Thyroid gland (tissue), 4 donors: ENCODE measurements around the gene CHML. TPM values are rescaled to one million over a fixed set of nuclear protein-coding genes. Genes with fewer than 3 reads are reported as not detected.

Experiments used
- DNase-seq, 2 donors: peaks; one replicate each; pipeline ENCODE4 v3.0.0-alpha.2; 2019
- H3K27ac ChIP-seq, 3 donors: fragments of 200-600 bp; sonication (generic); 1 replicate in 2 of 3; 2 replicates in 1 of 3; pipeline ENCODE4 v1.5.1; 2016 to 2019; ENCODE audit warnings: mild to moderate bottlenecking in 1 of 3, moderate library complexity in 1 of 3
- H3K27me3 ChIP-seq: fragments of 200-600 bp; sonication (generic); one replicate; pipeline ENCODE4 v1.5.1; 2019
- H3K36me3 ChIP-seq, 2 donors: fragments of 200-600 bp; sonication (generic); one replicate each; pipeline ENCODE4 v1.5.1; 2016 to 2019
- H3K4me1 ChIP-seq, 2 donors: fragments of 200-600 bp; sonication (generic); one replicate each; pipeline ENCODE4 v1.5.1; 2017 to 2019
- H3K4me3 ChIP-seq, 3 donors: fragments of 200-600 bp; sonication (generic); replicated peaks in 1 of 3; 1 replicate in 2 of 3; 2 replicates in 1 of 3; pipeline ENCODE4 v1.5.1; 2016; ENCODE audit warnings: mild to moderate bottlenecking in 1 of 3
- H3K9me3 ChIP-seq: fragments of 200-600 bp; sonication (generic); one replicate; pipeline ENCODE4 v1.5.1; 2017
- POLR2A ChIP-seq, 2 donors: fragments of 450-650 bp; IDR thresholded peaks; one replicate each; pipeline ENCODE4 v1.6.1; 2017; ENCODE audit warnings: antibody characterized with exemption in 2 of 2, mild to moderate bottlenecking in 2 of 2, moderate library complexity in 1 of 2
- WGBS, 2 donors: methylation state at CpG; one replicate each; pipeline ENCODE4 v1.1.5; 2017; 5-methylcytosine and 5-hydroxymethylcytosine counted together
- intact Hi-C: fragments of 100-400 bp; cut with DNase I; formaldehyde crosslinking; loops from one replicate; pipeline ENCODE4 v1.15.1; 2023
- total RNA-seq, 4 donors: library from RNA; depleted of rRNA; stranded (reverse); fragments of >200 nt; gene quantifications; one replicate each; pipeline ENCODE4 v1.2.3, GENCODE V29; 2016
- TF ChIP-seq, protein P1 (sequence below), 6 experiments: fragments of 200-600 bp in 3 of 6; fragments of 450-650 bp in 3 of 6; sonication (generic) in 3 of 6; IDR thresholded peaks; one replicate each; pipeline ENCODE4 v1.5.1; 2016 to 2019; ENCODE audit warnings: antibody characterized with exemption in 6 of 6, mild to moderate bottlenecking in 2 of 6, inconsistent platforms in 1 of 6, moderate library complexity in 1 of 6

The CHML gene
- total RNA-seq, 4 donors from 2014 or later, result 7.9 to 13.9 (median 11.3) TPM

DNA sequence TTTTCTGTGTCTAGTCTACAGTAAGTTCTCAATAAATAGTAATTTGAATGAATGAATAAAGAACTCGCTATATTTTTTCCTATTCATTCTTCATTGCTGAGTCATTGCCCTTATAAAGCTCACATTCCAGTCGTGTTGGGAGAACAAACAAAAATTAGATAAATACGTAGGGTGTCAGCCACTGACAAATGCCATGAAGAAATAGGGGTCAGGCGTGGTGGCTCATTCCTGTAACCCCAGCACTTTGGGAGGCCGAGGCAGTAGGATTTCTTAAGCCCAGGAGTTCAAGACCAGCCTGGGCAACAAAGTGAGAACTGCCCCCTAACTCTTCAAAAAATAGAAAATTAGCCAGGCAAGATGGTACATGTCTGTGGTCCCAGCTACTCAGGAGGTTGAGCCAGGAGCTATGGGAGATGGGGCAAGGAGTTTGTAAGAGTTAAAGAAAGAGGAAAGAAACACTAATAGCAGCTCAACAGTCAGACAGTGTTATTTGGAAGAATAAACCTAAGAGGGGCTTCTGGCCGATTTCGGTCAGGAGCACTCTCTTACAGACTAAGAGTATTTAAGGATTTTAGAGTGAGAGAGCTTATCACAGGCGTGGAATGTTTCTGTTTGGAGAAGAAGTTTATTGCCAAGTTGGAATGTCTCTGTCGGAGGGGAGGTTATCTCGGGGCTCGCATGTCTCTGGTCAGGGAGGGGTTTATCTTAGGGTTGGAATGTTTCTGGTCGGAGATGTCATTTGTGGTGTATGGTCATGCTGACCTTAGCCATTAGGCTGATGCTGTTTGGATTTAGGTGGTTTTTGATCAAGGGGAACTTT, 1.8 kb upstream of the CHML start:
- intact Hi-C loops, result loop anchor here (5.0 kb wide), 1 partner anchor 110 kb away; the partner anchor contains the start of gene KMO
- peaks cover 18 to 20% of the 10 kb centered on the region in 2 donors for H3K4me1 ChIP-seq
- WGBS, 2 donors, result 88 to 89% methylated on average over 12 of the region's 12 CpGs
- no peak overlapping the region for H3K4me3 ChIP-seq
- H3K36me3 ChIP-seq, result no peaks in the 10 kb centered on the region
- H3K27me3 ChIP-seq, result no peaks in the 10 kb centered on the region
- no peak overlapping the region for H3K27ac ChIP-seq
- H3K9me3 ChIP-seq, result no peaks in the 10 kb centered on the region
- DNase-seq, result no peak
- no peak for TF ChIP-seq POLR2A (IDR thresholded peaks at IDR 0.05)
- TF ChIP-seq, protein P1, sequence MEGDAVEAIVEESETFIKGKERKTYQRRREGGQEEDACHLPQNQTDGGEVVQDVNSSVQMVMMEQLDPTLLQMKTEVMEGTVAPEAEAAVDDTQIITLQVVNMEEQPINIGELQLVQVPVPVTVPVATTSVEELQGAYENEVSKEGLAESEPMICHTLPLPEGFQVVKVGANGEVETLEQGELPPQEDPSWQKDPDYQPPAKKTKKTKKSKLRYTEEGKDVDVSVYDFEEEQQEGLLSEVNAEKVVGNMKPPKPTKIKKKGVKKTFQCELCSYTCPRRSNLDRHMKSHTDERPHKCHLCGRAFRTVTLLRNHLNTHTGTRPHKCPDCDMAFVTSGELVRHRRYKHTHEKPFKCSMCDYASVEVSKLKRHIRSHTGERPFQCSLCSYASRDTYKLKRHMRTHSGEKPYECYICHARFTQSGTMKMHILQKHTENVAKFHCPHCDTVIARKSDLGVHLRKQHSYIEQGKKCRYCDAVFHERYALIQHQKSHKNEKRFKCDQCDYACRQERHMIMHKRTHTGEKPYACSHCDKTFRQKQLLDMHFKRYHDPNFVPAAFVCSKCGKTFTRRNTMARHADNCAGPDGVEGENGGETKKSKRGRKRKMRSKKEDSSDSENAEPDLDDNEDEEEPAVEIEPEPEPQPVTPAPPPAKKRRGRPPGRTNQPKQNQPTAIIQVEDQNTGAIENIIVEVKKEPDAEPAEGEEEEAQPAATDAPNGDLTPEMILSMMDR (IDR thresholded peaks at IDR 0.05), result no peak

DNA sequence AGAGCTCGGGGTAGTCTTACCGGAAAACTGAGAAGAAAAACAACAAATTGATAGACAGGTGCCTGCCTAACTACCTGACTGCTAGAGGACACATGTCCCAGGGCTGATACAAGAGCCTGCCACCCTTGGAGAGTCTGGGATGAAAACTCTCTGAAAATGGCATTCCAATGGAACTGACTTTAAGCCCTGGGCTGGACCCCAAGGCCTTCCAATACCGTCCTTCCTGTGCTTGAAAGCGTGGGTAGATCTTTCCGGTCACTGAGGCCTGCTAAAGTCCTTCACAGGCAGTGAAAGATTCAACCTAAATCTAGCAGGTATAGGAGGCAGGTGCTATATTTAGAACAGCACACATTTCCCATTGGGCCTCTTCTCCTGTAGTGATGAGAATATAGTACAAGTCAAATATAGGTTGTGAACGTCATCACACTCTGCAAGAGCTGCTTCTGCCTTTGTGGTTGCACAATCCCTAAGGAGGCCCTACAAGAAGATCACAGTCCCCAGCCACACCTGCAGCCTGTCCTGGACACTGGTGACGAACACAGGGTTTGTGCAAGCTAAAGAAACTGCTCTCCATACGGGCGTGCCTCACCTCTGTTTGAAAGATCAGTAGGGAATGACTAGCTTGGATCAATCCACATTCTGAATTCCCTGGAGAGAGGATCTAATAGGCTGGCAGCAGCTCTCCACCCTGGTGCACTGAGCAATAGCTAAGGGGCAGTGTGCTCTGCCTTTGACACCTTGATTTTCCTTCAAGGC, 876 bp upstream of the CHML start:
- peaks cover 18 to 27% of the 10 kb centered on the region in 2 donors for H3K4me1 ChIP-seq
- peak overlapping the region in 2 of 3 donors; percentile 65 to 73 for H3K27ac ChIP-seq
- intact Hi-C loops, result loop anchor here (5.0 kb wide), 1 partner anchor 109 kb away; the partner anchor contains the start of gene KMO
- TF ChIP-seq POLR2A (IDR thresholded peaks at IDR 0.05), result no peak
- TF ChIP-seq, protein P1 (IDR thresholded peaks at IDR 0.05), result no peak
- H3K36me3 ChIP-seq, result no peaks in the 10 kb centered on the region
- H3K27me3 ChIP-seq, result no peaks in the 10 kb centered on the region
- peak overlapping the region in 1 of 3 donors; percentile 88 for H3K4me3 ChIP-seq
- WGBS, 2 donors, result 84 to 89% methylated on average over 9 of the region's 9 CpGs
- DNase-seq, result no peak
- H3K9me3 ChIP-seq, result no peaks in the 10 kb centered on the region

DNA sequence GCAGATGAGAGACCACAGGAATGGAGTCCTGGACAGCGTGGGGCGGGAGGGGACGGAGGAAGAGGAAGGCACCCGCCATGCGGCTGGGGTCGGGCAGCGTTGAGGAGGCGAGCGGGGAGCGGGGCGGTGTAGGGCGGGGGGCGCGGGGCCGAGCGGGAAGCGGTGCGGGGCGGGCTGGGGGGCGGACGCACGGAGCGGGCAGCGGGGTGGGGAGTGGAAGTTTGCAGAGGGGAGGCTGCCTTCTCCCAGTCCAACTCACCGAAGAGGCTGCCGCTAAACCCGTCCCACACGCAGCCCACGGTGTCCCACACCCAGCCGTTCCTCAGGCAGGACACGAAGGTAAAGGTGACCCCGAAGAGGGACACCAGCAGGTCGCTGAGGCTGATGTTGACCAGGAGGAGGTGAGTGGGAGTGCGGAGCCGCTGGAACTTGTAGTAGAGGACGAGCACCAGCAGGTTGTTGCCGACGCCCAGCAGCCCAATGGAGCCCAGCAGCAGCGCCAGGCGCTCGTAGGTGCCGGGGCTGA, 483 bp downstream of the CHML start:
- H3K9me3 ChIP-seq, result no peaks in the 10 kb centered on the region
- peaks cover 18 to 27% of the 10 kb centered on the region in 2 donors for H3K4me1 ChIP-seq
- no peaks in the 10 kb centered on the region for H3K27me3 ChIP-seq
- intact Hi-C loops, result loop anchor here (5.0 kb wide), 1 partner anchor 107 kb away; the partner anchor contains the start of gene KMO
- DNase-seq, result peak in 1 of 2 donors; percentile 35
- TF ChIP-seq, protein P1 (IDR thresholded peaks at IDR 0.05), result peak in 1 of 6 experiments; percentile 6
- no peak for TF ChIP-seq POLR2A (IDR thresholded peaks at IDR 0.05)
- H3K27ac ChIP-seq, result peak overlapping the region in 2 of 3 donors; percentile 54 to 71
- peak overlapping the region; percentile 38 to 88 (median 61) for H3K4me3 ChIP-seq
- no peaks in the 10 kb centered on the region for H3K36me3 ChIP-seq
- WGBS, 2 donors, result 0% methylated on average over 10 to 20 of the region's 42 CpGs

DNA sequence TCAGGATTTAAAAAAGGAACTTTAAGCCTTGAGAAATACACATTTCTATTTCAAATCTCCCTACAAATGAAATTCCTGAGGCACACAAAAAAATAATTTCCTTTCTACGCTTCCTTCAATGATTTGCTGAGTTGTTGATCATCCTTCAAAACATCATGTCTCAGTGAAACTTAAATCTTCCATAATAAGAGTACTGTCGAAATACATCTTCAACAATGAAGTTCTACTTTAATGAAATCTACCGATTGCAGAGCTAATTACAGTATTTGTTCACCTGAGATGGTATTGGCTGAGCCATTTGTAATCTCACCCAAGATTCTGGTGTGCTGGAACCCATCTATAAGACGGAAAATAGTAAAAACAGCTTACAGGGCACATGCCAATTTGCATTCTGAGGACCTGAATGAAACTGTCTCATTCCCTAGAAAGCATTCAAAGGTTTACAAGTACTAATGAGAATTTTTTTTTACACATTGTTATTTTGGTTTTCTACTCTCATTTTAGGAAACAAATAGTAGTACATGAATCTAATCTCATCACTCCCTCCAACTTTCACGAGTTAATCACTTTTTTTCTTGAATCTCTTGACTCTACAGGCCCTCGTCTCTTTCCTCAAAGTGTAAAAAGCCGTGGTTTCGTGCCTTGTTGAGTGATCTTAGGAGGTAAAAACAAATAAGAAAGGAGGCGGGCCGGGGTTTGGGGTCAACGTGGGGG, 1.1 kb downstream of the CHML start:
- Histone ChIP-seq H3K4me1 (peaks cover 18 to 27% of the 10 kb centered on the region in 2 donors), H3K36me3 (no peaks in the 10 kb centered on the region), H3K27ac (peak overlapping the region in 1 of 3 donors; percentile 71), H3K27me3 (no peaks in the 10 kb centered on the region), H3K9me3 (no peaks in the 10 kb centered on the region), H3K4me3 (peak overlapping the region in 2 of 3 donors; percentile 61 to 88)
- DNase-seq, result no peak
- TF ChIP-seq, protein P1 (IDR thresholded peaks at IDR 0.05), result no peak
- no peak for TF ChIP-seq POLR2A (IDR thresholded peaks at IDR 0.05)
- WGBS, 2 donors, result 10 to 13% methylated on average over 11 of the region's 11 CpGs
- intact Hi-C loops, result no loop called here
